Upper lobe of left lung (tissue), 4 donors: ENCODE data around the gene PCDH1.

Source experiments
- CTCF ChIP-seq, 6 experiments: fragments of 450-650 bp in 4 of 6; fragments of 200-600 bp in 2 of 6; sonication (generic) in 2 of 6; IDR thresholded peaks; one replicate each; pipeline ENCODE4 v1.5.1; 2016 to 2019; ENCODE audit warnings: antibody characterized with exemption in 6 of 6
- POLR2A ChIP-seq, 4 donors: fragments of 450-650 bp; IDR thresholded peaks; one replicate each; pipeline ENCODE4 v1.5.1; 2016 to 2017; ENCODE audit warnings: antibody characterized with exemption in 4 of 4, mild to moderate bottlenecking in 2 of 4
- POLR2AphosphoS5 ChIP-seq, 2 donors: sonication (generic); formaldehyde crosslinking; IDR thresholded peaks; one replicate each; pipeline ENCODE4 v1.5.1; 2017; ENCODE audit warnings: antibody characterized with exemption in 2 of 2

DNA sequence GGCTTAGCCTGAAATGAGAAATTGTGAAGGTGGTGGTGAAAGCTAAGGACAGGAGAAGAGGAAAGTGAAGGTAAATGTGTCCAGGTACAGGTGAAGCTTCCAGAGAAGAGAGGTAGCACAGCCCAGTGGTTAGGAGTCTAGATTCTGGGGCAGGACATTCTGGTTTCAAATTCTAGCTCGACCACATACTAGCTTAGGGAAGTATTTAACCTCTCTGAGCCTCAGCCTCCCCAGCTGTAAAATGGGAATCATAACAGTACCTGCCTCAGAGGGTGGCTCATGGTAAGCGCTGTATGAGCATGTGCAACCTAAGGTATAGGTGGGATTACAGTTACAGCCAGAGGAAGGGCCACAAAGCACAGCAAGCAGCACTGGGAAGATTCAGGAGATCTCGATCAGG, 55.2 kb downstream of the PCDH1 start:
- no peak for TF ChIP-seq POLR2A (IDR thresholded peaks at IDR 0.05)
- no peak for TF ChIP-seq CTCF (IDR thresholded peaks at IDR 0.05)
- TF ChIP-seq POLR2AphosphoS5 (IDR thresholded peaks at IDR 0.05) = no peak
